ENCODE data around the gene SPTB. TPM values are rescaled to one million over a fixed set of nuclear protein-coding genes. Genes with fewer than 3 reads are reported as not detected.

SPTB gene
- total RNA-seq, 1 experiment from 2014 or later, result 0.13 TPM

DNA sequence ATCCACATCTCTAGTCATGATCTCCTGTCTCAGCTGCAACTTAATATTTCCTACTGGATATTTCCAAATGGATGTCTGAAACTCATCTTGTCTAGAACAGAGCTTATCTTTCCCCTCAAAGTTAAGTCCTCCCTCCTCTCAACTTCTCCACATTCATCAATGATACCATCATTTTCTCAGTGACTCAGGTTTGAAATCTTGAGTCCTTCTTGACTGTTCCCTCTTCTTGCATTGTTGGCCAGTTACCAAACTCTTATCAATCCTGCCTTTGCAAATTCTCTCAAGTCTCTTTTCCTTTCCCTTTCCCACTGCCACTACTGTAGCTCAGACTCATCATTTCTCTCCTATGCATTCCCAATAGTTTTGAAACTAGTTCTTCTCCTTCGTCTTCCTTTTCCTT lies 20.3 kb upstream of the SPTB start:
- DNase-seq (ENCODE audit: low read depth, low spot score), result no peak
- H3K27me3 ChIP-seq (ENCODE audit: control insufficient read depth, insufficient read depth, low read length), result peaks cover 9% of the 10 kb centered on the region
- in situ Hi-C loops (cut with HindIII; ENCODE audit: low pct_unique_long_range_greater_than_20kb, low sequenced_read_pairs) (no loop called here), intact Hi-C loops (cut with micrococcal nuclease; ENCODE audit: unreplicated experiment) (no loop called here)
- H3K4me1 ChIP-seq (ENCODE audit: control insufficient read depth, insufficient read depth, low read length), result no peaks in the 10 kb centered on the region
- ChIA-PET POLR2A (interaction anchor here (0.5 kb wide), 1 partner anchor 10 kb away, joined by 3 read pairs; no protein-coding TSS in a partner anchor), CTCF (no interaction called here)
- no peak for ATAC-seq
- TF ChIP-seq POLR2AphosphoS5 (IDR thresholded peaks at IDR 0.05; ENCODE audit: low read depth, low read length) (no peak), TCF7L2 (IDR thresholded peaks at IDR 0.05; ENCODE audit: low read depth, low read length) (no peak), SIN3A (IDR thresholded peaks at IDR 0.05; ENCODE audit: borderline replicate concordance, insufficient read depth, low read depth, low read length) (no peak)
- TF ChIP-seq, protein P1, sequence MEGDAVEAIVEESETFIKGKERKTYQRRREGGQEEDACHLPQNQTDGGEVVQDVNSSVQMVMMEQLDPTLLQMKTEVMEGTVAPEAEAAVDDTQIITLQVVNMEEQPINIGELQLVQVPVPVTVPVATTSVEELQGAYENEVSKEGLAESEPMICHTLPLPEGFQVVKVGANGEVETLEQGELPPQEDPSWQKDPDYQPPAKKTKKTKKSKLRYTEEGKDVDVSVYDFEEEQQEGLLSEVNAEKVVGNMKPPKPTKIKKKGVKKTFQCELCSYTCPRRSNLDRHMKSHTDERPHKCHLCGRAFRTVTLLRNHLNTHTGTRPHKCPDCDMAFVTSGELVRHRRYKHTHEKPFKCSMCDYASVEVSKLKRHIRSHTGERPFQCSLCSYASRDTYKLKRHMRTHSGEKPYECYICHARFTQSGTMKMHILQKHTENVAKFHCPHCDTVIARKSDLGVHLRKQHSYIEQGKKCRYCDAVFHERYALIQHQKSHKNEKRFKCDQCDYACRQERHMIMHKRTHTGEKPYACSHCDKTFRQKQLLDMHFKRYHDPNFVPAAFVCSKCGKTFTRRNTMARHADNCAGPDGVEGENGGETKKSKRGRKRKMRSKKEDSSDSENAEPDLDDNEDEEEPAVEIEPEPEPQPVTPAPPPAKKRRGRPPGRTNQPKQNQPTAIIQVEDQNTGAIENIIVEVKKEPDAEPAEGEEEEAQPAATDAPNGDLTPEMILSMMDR (IDR thresholded peaks at IDR 0.05), result no peak
- TF ChIP-seq, protein P2, sequence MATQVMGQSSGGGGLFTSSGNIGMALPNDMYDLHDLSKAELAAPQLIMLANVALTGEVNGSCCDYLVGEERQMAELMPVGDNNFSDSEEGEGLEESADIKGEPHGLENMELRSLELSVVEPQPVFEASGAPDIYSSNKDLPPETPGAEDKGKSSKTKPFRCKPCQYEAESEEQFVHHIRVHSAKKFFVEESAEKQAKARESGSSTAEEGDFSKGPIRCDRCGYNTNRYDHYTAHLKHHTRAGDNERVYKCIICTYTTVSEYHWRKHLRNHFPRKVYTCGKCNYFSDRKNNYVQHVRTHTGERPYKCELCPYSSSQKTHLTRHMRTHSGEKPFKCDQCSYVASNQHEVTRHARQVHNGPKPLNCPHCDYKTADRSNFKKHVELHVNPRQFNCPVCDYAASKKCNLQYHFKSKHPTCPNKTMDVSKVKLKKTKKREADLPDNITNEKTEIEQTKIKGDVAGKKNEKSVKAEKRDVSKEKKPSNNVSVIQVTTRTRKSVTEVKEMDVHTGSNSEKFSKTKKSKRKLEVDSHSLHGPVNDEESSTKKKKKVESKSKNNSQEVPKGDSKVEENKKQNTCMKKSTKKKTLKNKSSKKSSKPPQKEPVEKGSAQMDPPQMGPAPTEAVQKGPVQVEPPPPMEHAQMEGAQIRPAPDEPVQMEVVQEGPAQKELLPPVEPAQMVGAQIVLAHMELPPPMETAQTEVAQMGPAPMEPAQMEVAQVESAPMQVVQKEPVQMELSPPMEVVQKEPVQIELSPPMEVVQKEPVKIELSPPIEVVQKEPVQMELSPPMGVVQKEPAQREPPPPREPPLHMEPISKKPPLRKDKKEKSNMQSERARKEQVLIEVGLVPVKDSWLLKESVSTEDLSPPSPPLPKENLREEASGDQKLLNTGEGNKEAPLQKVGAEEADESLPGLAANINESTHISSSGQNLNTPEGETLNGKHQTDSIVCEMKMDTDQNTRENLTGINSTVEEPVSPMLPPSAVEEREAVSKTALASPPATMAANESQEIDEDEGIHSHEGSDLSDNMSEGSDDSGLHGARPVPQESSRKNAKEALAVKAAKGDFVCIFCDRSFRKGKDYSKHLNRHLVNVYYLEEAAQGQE (IDR thresholded peaks at IDR 0.05; ENCODE audit: insufficient read depth in 1 of 2, low read depth in 2 of 2, low read length in 1 of 2), result no peak
- no peaks in the 10 kb centered on the region; the same call in 1 of the 2 replicates for H3K36me3 ChIP-seq (ENCODE audit: control insufficient read depth, insufficient read depth, low read length)
- H3K4me3 ChIP-seq (ENCODE audit: low read depth in 2 of 2, low read length in 2 of 2), result no peak overlapping the region
- no TSS peak for BruUV-seq (replicated peaks)
- no peaks in the 10 kb centered on the region for H3K9me3 ChIP-seq (ENCODE audit: control insufficient read depth, insufficient read depth, low read depth, low read length)
- no peak overlapping the region for H3K27ac ChIP-seq (ENCODE audit: low read length)

DNA sequence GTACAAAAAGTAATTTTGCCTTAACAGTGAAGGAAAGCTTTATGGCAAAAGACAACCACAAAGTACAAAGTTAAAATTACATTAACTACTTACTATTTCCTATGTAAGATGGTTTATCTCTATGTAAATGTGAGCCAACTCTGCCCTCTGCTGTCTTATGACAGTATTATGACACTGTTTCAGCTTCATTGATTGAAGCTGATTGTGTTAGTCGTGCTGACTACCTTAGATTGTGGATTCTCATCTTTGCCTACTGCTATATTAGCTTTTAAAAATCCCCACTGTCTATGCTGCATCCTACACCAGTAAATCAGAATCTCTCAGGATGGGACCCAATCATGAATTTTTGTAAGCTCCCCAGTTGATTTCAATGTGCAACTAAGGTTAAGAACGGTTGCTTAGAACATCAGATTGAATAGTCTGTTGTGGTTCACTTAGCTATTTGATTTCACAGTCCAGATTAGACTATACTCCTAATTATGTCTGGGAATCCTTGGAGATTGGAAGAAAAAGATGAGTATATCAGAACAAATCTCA lies 12.2 kb upstream of the SPTB start:
- Histone ChIP-seq H3K4me3 (ENCODE audit: low read depth in 2 of 2, low read length in 2 of 2) (no peak overlapping the region), H3K9me3 (ENCODE audit: control insufficient read depth, insufficient read depth, low read depth, low read length) (no peaks in the 10 kb centered on the region), H3K27ac (ENCODE audit: low read length) (no peak overlapping the region), H3K36me3 (ENCODE audit: control insufficient read depth, insufficient read depth, low read length) (no peaks in the 10 kb centered on the region), H3K27me3 (ENCODE audit: control insufficient read depth, insufficient read depth, low read length) (peaks cover 9% of the 10 kb centered on the region), H3K4me1 (ENCODE audit: control insufficient read depth, insufficient read depth, low read length) (no peaks in the 10 kb centered on the region)
- ATAC-seq, result peak; percentile 93
- no TSS peak for BruUV-seq (replicated peaks)
- TF ChIP-seq SIN3A (IDR thresholded peaks at IDR 0.05; ENCODE audit: borderline replicate concordance, insufficient read depth, low read depth, low read length), result no peak
- TF ChIP-seq, protein P1 (IDR thresholded peaks at IDR 0.05), result peak; percentile 40; the same call in 1 of the 2 replicates
- no peak for DNase-seq (ENCODE audit: low read depth, low spot score)
- in situ Hi-C loops (cut with HindIII; ENCODE audit: low pct_unique_long_range_greater_than_20kb, low sequenced_read_pairs), result no loop called here
- ChIA-PET CTCF (interaction anchor here (0.8 to 3.2 kb wide), 5 partner anchors 14 to 93 kb away, joined by 3 to 37 read pairs (median 3); no protein-coding TSS in a partner anchor), POLR2A (interaction anchor here (0.7 kb wide), 1 partner anchor 10 kb away, joined by 3 read pairs; no protein-coding TSS in a partner anchor)
- intact Hi-C loops (cut with micrococcal nuclease; ENCODE audit: unreplicated experiment), result loop anchor here (5.0 kb wide), 2 partner anchors 70 to 220 kb away; no protein-coding TSS in a partner anchor
